Measurements from ENCODE around the gene COPS3. TPM values are rescaled to one million over a fixed set of nuclear protein-coding genes. Genes with fewer than 3 reads are reported as not detected.

The COPS3 gene
- total and polyA plus RNA-seq, 2 experiments from 2014 or later: 108 to 121 TPM

GRCh38 chr17:17204635-17205231 lies 76.3 kb downstream of the COPS3 start:
- Histone ChIP-seq H3F3A (replicated peaks; ENCODE audit: low read depth) (peaks cover 3% of the 10 kb centered on the region; the same call in 1 of the 2 replicates), H3K79me2 (replicated peaks; ENCODE audit: insufficient read depth) (no peaks in the 10 kb centered on the region), H3K9me2 (ENCODE audit: insufficient read depth) (no peaks in the 10 kb centered on the region), H3K36me3 (ENCODE audit: insufficient read depth) (no peaks in the 10 kb centered on the region), H3K27me3 (ENCODE audit: insufficient read depth) (no peaks in the 10 kb centered on the region), H3K4me1 (ENCODE audit: insufficient read depth) (no peaks in the 10 kb centered on the region), H4K20me1 (replicated peaks; ENCODE audit: insufficient read depth) (no peaks in the 10 kb centered on the region), H2AFZ (no peak overlapping the region), H3K4me3 (no peak overlapping the region), H3K4me2 (no peak overlapping the region), H3K27ac (ENCODE audit: low read depth) (no peak overlapping the region)
- DNase-seq (ENCODE audit: low spot score): no peak
- TF ChIP-seq ZNF114 (CRISPR knock-in tag; IDR thresholded peaks at IDR 0.05) (no peak), CTCF (conservative IDR thresholded peaks at IDR 0.05; ENCODE audit: low read depth in 2 of 2) (no peak), STAT1 (IDR thresholded peaks at IDR 0.05; ENCODE audit: unreplicated experiment) (no peak), CREB1 (CRISPR knock-in tag; IDR thresholded peaks at IDR 0.05; ENCODE audit: low read depth) (no peak), ZNF331 (CRISPR knock-in tag; IDR thresholded peaks at IDR 0.05; ENCODE audit: low read depth) (no peak), ETS1 (IDR thresholded peaks at IDR 0.05) (no peak), ZNF462 (CRISPR knock-in tag; IDR thresholded peaks at IDR 0.05) (no peak), REST (IDR thresholded peaks at IDR 0.05; ENCODE audit: unreplicated experiment) (no peak), EZH2phosphoT487 (IDR thresholded peaks at IDR 0.05; ENCODE audit: unreplicated experiment) (no peak), EZH2 (IDR thresholded peaks at IDR 0.05; ENCODE audit: low read depth, unreplicated experiment) (no peak), JUNB (IDR thresholded peaks at IDR 0.05; ENCODE audit: unreplicated experiment) (no peak), NANOG (IDR thresholded peaks at IDR 0.05; ENCODE audit: borderline replicate concordance) (no peak), POLR2AphosphoS5 (IDR thresholded peaks at IDR 0.05; ENCODE audit: low read depth) (no peak)
- H3K27me3 Mint-ChIP-seq (ENCODE audit: insufficient read depth, low read depth, poor library complexity): peaks cover 17% of the 10 kb centered on the region
- no peak overlapping the region for H3K27ac Mint-ChIP-seq
- no peaks in the 10 kb centered on the region; the same call in 2 of the 3 replicates for H3K4me1 Mint-ChIP-seq
- ATAC-seq: no peak
- H3K4me3 Mint-ChIP-seq: no peak overlapping the region
- no peaks in the 10 kb centered on the region for H3K9me3 Mint-ChIP-seq
- H3K36me3 Mint-ChIP-seq (ENCODE audit: low read depth): no peaks in the 10 kb centered on the region
